ENCODE data around the gene TMED10. TPM values are rescaled to one million over a fixed set of nuclear protein-coding genes. Genes with fewer than 3 reads are reported as not detected.
"Not testable (repeated sequence)": the region's sequence is repeated elsewhere in the genome, so short reads cannot be mapped to it uniquely, and the experiment has no call there.

Gene TMED10
- total RNA-seq, 1 donor from 2014 or later: 283 TPM

DNA sequence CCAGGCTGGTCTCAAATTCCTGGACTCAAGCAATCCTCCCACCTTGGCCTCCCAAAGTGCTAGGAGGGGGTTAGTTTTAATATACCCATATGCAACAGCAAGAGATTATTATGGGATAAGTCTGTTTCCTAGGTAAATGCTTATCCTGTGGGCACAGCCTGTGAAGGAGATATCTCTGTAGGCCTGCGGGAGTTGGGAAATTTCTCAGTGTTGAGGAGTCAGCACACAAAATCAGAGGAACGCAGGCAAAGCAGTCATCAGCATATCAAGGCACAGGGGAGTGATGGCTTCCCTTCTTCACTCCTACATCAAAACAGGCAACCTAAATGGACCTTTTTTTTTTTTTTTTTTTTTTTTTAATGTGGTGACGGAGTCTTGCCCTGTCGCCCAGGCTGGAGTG is 20.9 kb upstream of the TMED10 start:
- intact Hi-C loops (cut with DNase I): no loop called here
- no peak for DNase-seq (ENCODE audit: low spot score)

DNA sequence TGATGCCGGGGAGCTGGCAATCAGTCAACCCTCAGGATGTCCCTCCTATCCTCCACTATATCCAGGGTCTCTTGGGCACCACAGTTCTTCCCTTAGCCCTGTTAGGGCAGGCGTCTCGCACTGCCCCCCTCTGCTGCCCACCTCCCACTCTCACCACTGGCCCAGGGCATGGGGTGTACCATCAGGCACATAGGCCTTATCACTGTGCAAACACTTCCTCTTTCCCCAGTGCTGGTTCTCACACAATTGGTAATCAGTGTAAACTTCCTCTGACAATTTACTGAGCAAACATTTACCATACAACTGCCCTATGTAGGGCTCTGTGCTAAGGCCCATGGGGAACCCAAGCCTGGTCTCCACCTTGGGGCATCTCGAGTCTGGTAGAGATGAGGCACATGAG is 20.1 kb upstream of the TMED10 start:
- intact Hi-C loops (cut with DNase I): no loop called here
- no peak for DNase-seq (ENCODE audit: low spot score)

DNA sequence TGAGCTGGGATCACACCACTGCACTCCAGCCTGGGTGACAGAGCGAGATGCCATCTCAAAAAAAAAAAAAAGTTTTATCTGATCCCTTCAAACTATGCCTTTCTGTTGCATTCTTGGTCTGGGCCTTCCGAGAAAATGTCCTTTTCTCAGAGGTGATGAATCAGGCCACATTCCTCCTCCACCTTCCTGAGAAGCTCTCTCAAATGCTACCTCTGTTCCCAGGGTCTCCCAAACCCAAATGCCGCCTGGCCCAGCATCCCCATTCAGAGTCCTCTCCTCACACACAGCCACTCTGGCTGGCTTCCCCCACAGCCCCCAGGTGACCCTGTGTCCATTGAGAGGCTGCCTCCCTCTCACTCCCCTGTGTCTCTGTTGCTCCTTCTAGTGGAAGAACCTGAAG is 19.7 kb upstream of the TMED10 start:
- DNase-seq (ENCODE audit: low spot score): no peak

DNA sequence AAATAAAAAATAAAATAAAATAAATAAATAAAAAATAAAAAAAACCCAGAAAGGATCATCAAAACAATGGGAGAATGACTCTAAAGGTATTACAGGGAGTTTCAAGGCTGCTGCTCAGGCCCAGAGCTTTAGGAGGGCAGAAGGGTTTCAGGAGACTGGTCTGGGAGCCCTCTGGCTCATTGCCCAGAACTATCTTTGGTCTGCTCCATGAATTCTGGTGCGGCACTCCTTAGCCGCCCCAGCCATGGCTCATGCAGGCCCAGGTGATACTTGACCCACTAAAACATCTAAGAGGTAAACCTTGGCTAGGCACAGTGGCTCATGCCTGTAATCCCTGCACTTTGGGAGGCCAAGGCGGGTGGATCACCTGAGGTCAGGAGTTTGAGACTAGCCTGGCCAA is 14.7 kb upstream of the TMED10 start:
- no peak for DNase-seq (ENCODE audit: low spot score)
- intact Hi-C loops (cut with DNase I): no loop called here

More for the DNA sequence above, 19.7 kb upstream of the TMED10 start:
- intact Hi-C loops (cut with DNase I): no loop called here

DNA sequence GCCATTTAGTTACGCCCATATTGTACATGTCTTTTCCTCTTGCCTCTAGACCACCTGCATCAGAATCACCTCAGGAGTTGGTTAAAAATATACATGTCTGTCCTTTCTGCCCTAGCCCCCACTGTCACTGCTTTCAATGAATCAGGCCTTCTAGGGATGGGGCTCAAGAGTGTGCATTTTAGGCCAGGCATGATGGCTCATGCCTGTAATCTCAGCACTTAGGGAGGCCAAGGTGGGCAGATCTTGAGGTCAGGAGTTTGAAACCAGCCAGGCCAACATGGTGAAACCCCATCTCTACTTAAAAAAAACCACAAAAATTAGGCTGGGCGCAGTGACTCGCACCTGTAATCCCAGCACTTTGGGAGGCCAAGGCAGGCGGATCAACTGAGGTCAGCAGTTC is 13.6 kb upstream of the TMED10 start:
- no peak for DNase-seq (ENCODE audit: low spot score)
- intact Hi-C loops (cut with DNase I): no loop called here

DNA sequence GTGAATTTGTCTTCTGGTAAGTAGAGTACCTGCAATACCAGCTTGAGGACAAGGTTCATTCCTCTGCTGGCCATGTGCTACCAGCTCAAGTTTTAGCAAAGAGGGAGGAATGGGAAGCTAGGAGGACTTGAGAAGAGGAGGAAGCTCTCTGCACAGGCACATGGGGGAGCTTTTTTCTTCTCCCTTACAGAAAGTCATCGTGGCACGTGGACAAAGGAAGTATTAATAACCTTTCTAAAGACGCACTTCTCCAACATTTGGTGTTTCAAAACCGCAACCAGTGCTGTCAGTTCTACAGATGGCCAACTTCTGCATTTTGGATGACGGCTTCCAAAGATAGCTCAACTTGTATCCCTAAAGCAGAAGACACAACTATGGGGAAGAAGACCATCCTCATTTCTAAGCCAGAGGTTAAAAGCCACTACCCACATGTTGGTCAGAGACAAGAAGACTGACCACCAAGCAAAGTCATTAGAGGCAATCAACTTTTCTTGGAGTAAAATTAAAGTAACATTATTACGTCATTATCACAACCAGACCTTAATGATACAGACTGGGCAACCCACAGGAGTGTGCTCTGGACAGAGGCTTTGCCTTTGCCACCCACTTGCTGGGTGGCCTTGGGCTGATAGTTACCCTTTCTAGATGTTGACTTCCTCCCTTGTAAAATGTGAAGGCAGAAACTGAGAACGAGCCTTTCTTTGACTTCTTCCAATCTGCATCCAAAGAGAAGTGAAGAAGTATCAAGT is 12.3 kb upstream of the TMED10 start:
- intact Hi-C loops (cut with DNase I): no loop called here
- no peak for DNase-seq (ENCODE audit: low spot score)

DNA sequence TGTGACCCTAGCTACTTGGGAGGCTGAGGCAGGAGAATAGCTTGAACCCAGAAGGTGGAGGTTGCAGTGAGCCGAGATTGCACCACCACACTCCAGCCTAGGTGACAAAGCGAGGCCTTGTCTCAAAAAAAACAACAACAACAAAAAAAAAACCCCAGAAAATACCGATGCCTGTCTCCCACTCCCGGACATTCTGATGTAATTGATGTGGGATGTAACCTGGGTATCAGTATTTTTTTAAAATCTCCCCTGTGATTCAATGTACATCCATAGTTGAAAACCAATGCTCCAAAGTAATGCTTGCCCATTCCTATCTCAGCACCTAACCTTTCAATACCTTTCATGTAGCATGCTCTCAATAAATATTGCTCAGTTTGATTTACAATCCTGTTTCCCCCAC is 11.7 kb upstream of the TMED10 start:
- intact Hi-C loops (cut with DNase I): no loop called here

DNA sequence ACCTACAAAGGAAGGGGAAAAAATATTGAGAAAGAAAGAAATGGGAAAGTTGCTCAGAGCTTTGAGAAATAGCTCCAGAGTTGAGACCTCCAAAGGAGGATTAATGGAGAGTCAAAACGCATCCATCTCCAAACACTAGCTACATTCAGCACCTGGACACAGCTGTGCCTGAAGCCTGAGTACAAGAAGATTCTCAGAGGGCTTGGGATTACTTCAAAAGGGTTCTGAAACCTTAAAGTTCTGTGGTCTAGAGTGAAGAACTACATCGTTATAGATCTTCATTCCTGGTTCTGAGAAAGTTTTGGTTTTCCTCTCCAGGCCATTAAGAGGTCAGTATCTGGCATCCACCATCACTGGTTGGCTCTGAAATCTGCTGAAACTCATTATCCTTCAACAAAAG is 10.5 kb upstream of the TMED10 start:
- DNase-seq (ENCODE audit: low spot score): no peak
- intact Hi-C loops (cut with DNase I): no loop called here

More for the DNA sequence above, 11.7 kb upstream of the TMED10 start:
- no peak for DNase-seq (ENCODE audit: low spot score)

DNA sequence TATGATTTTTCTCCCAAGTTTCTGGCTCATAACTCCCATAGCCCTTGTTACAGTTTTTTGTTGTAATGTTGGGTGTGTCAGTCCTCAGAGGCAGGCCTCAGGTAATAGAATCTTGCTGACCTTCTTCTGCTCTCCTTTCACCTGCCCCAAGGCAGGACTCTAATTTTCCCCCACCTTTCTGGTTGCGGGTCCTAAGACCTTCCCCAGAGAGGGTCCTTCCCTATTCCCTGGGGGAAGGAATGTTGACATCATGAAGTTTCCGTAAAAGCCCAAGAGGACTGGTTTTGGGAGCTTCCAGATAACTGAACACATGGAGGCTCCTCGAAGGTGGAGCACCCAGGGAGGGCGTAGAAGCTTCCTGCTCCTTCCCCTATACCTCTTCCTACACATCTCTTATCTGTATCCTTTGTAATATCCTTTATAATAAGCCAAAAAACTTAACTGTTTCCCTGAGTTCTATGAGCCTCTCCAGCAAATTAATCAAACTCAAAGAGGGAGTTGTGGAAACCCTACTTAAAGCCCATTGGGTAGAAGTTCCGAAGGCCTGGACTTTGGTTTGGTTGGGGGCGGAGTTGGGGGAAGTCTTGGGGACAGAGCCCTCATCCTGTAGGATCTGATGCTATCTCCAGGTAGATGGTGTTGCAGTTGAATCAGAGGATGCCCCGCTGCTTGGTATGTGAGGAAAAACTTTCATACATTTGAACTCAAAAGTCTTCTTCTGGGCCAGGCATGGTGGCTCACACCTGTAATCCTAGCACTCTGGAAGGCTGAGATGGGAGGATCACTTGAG is 9.0 kb upstream of the TMED10 start:
- intact Hi-C loops (cut with DNase I): no loop called here
- no peak for DNase-seq (ENCODE audit: low spot score)

DNA sequence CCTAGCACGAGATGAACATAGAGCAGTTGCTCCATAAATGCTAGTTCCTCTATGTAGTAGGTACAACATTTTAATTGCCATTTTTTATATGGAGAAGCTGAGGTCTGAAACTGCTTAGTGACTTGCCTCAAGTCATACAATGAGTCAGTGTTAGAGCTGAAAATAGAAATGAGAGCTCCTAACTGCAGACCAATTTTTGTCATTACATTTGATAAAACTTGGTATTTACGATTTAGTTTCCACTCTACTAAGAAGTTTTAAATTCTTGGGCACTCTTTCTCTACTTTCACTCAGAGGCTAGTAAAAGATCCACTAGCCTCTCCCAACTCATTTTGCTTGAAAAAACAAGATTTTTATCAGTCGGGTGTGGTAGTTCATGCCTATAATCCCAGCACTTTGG is 8.1 kb upstream of the TMED10 start:
- intact Hi-C loops (cut with DNase I): no loop called here

DNA sequence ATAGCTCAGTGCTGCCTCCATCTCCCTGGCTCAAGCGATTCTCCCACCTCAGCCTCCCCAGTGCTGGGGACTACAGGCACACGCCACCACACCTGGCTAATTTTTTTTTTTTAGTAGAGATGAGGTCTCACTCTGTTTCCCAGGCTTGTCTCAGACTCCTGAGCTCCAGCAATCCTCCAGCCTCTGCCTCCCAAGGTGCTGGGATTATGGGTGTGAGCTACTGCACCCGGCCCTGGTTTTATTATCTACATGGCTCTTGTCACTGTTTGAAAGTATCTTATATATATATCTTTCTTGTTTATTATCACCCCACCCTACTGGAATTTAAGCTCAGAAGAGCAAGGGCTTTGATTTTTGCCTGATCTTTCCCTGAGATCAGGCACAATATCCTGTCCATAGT is 7.6 kb upstream of the TMED10 start:
- no peak for DNase-seq (ENCODE audit: low spot score)
- intact Hi-C loops (cut with DNase I): no loop called here

More for the DNA sequence above, 8.1 kb upstream of the TMED10 start:
- DNase-seq (ENCODE audit: low spot score): no peak

DNA sequence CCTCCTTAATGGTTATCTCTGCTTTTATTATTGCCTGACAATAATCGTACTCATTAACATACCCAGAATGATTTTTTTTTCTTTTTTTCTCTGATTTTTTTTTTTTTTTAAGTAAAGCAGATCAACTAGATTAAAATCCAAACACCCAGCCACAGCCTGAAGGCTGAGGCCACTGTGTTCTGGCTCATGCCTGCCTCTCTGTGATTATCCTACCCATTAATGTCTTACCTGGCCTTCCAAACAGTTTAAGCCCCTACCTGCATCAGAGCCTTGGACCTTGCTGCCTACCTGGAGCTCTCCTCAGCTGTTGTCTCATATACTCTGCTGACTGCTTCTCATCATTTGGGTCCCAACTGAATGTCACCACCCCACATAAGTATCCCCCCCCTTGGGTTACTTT is 6.8 kb upstream of the TMED10 start:
- intact Hi-C loops (cut with DNase I): no loop called here
- DNase-seq (ENCODE audit: low spot score): no peak

DNA sequence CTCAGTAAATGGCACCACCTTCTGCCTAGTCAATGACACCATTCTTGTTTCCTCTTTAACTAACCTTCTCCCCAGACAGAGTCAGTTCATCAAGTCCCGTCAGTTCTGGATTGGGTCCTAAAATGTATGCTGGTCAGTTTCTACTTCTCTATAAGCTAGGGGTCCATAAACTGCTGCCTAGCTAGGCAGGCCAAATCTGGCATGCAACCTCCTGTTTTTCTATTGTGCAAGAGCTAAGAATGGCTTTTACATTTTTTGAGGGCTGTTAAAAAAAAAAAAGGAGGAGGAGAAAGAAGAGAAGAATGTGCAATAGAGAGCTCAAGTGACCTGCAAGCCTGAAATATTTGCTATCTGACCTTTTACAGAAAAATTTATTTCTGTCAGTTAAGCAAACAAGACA is 6.4 kb upstream of the TMED10 start:
- DNase-seq (ENCODE audit: low spot score): no peak
- intact Hi-C loops (cut with DNase I): no loop called here

DNA sequence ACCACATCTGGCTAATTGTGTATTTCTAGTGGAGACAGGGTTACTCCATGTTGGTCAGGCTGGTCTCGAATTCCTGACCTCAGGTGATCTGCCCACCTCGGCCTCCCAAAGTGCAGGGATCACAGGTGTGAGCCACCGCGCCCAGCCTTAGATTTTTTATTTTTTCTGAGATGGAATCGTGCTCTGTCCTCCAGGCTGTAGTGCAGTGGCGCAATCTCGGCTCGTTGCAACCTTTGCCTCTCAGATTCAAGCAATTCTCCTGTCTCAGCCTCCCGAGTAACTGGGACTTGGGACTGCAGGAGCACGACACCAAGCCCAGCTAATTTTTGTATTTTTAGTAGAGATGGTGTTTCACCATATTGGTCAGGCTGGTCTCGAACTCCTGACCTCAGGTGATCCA is 5.8 kb upstream of the TMED10 start:
- DNase-seq (ENCODE audit: low spot score); intact Hi-C loops (cut with DNase I): not testable (repeated sequence)

DNA sequence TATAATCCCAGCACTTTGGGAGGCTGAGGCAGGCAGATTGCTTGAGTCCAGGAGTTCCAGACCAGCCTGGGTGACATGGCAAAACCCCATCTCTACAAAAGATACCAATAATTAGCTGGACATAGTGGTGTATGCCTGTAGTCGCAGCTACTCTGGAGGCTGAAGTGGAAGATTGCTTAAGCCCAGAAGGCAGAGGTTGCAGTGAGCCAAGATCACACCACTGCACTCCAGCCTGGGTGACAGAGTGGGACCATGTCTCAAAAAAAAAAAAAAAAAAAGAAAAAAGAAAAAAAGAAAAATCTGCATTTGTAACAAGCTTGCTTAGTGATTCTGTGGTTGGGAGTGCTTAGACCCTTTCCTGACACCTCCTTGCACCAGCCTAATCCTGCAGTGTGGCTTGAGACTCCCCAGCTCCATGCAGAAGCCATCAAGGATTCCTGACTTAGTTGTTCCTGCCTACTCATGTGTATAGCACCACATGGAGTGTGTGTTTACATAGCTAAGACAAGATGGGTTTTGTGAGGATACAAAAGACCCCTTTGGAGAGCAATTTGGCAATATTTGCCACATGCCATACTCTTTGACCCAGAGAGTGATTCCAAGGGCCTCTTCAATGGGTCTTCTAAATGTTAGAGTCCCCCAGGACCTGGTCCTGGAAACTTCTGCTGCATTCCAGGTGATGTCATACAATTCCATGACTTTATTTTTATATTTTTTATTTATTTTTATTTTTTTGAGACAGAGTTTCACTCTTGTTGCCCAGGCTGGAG is 5.1 kb upstream of the TMED10 start:
- intact Hi-C loops (cut with DNase I): no loop called here
- DNase-seq (ENCODE audit: low spot score): no peak

DNA sequence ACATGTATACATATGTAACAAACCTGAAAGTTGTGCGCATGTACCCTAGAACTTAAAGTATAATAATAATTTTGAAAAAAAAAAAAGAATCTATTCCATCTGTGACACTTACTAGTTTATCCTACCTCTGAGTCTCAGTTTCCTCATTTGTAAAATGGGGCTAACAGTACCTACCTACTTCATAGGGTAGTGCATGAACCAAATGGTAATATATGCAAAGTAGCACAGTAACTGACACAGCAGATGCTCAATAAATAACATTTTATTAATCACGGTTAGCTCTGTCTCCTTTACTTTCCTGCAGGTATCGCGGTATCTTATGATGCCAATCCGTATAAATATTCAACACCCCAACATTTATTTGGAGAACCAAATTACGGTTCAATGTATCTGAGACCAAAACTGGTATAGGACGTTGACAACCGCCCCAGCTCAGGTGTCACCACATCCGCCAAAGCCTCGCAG is 703 bp downstream of the TMED10 start:
- intact Hi-C loops (cut with DNase I): loop anchor here (2.0 to 5.0 kb wide), 3 partner anchors 48 to 119 kb away; partner anchors contain the start of gene NEK9

DNA sequence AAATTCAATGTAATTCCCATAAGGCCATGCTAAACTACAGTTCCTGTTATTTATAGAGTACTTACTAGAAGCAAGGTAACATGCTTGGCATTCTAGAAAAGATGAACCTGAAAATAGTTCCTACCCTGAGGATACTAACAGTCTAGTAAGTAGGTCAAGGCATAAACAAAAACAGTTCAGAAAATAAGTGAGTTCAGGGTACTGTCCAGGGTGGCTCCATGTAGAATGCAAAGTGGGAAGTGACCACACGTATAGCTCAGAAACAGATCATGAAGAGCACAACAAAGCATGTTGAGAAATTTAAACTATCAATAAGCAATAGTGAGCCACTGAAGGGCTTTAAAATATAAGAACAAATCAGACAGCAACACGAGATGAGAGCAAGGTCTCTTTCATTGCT is 2.3 kb downstream of the TMED10 start:
- intact Hi-C loops (cut with DNase I): no loop called here
- DNase-seq (ENCODE audit: low spot score): no peak

More for the DNA sequence above, 703 bp downstream of the TMED10 start:
- no peak for DNase-seq (ENCODE audit: low spot score)

DNA sequence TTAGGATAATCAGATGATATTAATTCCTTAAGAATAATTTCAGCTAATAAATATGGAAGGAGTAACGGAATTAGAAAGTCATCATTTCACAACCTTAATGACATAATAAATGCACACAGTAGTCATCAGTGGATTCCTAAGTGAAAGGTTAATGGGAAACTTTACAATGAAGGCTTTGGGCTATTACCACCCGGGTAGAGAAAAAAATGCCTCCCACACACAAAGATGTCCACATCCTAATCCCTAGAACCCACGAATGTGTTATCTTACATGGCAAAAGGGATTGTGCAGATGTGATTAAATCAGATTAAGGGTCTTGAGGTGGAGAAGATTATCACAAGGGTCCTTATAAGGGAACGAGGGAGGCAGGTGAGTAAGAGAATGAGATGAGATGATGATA is 5.6 kb downstream of the TMED10 start:
- intact Hi-C loops (cut with DNase I): no loop called here
- DNase-seq (ENCODE audit: low spot score): no peak

DNA sequence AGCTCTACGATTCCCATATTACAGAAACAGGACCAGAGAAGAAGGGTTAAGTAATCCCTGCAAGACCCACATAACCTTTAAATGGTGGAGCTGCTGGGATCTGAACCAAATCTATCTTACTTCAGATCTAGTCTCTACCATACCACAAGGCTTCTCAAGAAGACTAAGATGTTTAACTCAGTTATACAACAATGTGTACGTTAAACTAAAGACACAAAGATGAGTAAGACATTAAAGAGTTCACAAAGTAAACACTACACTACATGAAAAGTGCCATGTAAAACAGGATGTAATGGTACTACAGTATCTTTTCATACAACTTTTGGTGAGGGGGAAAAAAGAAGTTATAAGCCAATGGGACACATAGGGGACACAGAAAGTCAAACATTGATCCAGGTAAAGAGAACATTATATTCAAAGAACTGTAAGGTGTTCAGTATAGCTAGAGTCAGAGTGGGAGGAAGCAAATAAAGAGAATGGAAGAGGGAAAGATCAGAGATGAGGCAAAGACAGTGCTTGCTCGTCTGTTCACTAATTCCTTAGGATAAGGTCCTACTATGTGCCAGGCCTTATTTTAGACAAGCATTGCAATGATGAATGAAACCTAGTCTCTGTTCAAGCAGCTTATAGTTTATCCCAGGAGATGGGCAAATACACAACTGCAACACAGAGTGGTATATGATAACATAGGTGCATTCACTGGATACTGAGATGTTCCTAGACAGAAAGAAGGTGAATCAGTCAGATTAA is 7.7 kb downstream of the TMED10 start:
- intact Hi-C loops (cut with DNase I): no loop called here

DNA sequence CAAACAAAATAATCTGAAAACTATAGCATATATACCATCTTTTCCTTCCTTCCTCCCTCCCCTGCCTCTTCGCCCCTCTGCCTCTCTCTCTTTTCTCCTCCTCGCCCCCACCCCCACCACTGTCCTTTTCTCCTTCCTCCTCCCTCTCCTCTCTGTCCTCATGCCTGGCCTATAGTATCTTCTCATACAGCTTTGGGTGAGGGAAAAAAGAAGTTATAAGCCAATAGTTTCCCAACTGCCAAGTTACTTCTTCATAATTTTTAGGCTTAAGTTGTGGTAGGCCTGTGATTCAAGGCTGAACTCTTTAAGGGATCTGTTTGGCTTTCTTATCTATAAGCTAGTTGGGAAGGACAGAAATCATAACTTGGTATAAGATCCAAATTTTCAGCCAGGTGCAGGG is 9.1 kb downstream of the TMED10 start:
- no peak for DNase-seq (ENCODE audit: low spot score)
- intact Hi-C loops (cut with DNase I): no loop called here

More for the DNA sequence above, 7.7 kb downstream of the TMED10 start:
- DNase-seq (ENCODE audit: low spot score): no peak
